Fibroblast of lung (primary cell): Measurements from ENCODE around the gene NPHP4.

Source experiments
- CTCF ChIP-seq, 2 donors: IDR thresholded peaks in 1 of 2; conservative IDR thresholded peaks in 1 of 2; 1 replicate in 1 of 2; 2 replicates in 1 of 2; pipeline ENCODE4 v1.5.1; 2011 to 2012; ENCODE audit warnings: low read length in 2 of 2, control low read depth in 1 of 2, inconsistent platforms in 1 of 2, low read depth in 1 of 2, mild to moderate bottlenecking in 1 of 2
- EZH2 ChIP-seq: IDR thresholded peaks from 2 replicates; pipeline ENCODE4 v1.5.1; 2012; ENCODE audit warnings: low read length, control low read depth, mild to moderate bottlenecking; ENCODE audit errors: missing control alignments

GRCh38 chr1:6016191-6016865, 24.1 kb upstream of the NPHP4 start:
- TF ChIP-seq CTCF (conservative IDR thresholded peaks at IDR 0.05 in 1 of 2, IDR thresholded peaks at IDR 0.05 in 1 of 2; ENCODE audit: low read depth in 1 of 2, low read length in 2 of 2) = no peak
- TF ChIP-seq EZH2 = no peak
